CD4-positive, alpha-beta T cell treated with Interleukin-12 subunit alpha and Interleukin-12 subunit beta, for 1 hour (primary cell): Measurements from ENCODE around the gene ZDHHC22.
A peak's percentile ranks its signal among the peaks of the same experiment; 100 is the strongest.

ENCODE experiments used
- DNase-seq: peaks from one replicate; pipeline ENCODE4 v3.0.0-alpha.2; 2020

The ZDHHC22 gene

DNA sequence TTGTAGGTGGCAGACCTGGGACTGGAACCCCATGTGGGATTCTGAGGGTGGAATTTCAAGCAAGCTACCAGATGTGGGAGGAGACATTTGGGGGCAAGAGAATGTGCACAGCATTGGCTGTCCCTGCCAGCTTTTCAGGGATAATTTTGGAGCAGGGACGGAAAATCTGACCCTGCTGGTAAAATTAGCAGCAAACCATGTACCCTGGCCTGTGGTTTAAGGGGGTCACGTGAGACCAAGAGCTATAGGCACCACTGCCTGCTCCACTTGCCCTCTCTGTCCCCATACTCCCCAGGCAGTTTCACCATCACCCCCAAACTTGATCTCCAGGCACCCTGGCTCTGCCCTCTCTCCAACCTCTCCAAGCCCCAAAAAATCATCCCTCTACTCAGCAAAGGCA is 13.5 kb upstream of the ZDHHC22 start:
- DNase-seq, result no peak

DNA sequence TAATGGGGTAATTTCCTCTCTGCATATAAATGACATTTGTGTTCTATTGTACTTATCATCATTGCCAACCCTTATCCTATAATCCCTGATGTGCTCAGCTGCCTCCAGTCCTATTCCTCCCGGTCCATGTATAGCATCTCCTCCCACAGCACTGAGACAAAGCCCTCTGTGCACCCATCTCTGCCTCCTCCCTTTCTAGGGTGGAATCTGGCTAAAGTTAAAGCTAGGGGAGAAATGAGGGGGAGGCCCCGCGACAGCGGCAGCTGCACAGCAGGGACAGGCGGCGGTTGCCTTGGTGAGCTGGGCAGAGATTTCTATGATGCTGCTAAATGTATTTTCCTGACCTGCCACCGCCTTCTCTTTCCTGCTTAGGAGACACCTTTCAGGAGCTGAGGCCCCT is 12.8 kb upstream of the ZDHHC22 start:
- no peak for DNase-seq

DNA sequence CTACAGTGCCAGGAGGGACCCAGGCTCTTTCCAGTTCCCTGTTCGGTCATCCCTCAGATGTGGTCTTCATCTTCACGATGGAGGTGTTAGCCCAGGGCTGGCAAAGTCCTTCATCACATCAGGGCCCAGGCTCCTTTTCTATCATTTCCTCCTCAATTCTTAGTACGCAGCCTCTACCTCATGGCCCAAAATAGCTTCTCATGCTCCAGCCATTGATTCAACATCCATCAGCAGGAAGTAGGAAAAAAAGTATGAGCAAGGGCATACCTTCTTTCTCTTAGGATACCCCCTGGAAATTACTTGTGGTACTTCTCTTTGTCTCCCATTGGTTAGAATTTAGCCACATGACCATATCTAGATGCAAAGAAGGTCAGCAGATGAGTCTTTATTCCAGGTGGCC is 12.2 kb upstream of the ZDHHC22 start:
- DNase-seq, result no peak

- peak; percentile 9 for DNase-seq
Observed at GRCh38 chr14:77151918-77152588, 10.5 kb upstream of the ZDHHC22 start.

GRCh38 chr14:77151245-77151644 is 9.7 kb upstream of the ZDHHC22 start:
- DNase-seq, result no peak

DNA sequence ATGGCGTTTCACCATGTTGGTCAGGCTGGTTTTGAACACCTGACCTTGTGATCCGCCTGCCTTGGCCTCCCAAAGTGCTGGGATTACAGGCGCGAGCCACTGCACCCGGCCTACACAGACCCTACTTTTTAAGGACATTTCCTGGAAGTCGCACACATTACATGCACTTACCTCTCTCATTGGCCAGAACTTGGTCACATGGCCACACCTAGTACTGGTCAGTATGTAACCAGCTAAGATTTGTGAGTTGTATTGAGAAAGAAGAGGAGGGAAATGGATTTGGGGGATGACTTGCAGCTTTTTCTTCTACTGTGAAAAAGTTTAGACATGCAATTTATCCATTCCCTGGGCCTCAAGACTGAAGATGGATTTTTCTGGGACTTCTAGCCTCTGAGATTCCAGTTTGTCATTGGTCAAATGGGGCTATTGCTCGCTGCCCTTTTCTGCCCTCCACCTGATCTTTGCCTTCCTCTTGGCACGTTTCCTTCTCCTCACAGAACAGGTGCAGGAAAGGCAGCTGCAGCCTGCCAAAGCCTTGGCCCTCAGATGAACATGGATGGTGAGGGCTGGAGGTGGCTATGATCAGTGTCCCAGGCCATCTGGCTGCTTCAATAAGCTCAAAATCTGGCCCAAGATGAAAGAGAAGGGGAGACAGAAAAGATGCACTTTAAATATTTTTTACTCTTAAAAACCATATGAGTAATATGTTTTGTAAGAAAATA is 7.1 kb upstream of the ZDHHC22 start:
- no peak for DNase-seq

DNA sequence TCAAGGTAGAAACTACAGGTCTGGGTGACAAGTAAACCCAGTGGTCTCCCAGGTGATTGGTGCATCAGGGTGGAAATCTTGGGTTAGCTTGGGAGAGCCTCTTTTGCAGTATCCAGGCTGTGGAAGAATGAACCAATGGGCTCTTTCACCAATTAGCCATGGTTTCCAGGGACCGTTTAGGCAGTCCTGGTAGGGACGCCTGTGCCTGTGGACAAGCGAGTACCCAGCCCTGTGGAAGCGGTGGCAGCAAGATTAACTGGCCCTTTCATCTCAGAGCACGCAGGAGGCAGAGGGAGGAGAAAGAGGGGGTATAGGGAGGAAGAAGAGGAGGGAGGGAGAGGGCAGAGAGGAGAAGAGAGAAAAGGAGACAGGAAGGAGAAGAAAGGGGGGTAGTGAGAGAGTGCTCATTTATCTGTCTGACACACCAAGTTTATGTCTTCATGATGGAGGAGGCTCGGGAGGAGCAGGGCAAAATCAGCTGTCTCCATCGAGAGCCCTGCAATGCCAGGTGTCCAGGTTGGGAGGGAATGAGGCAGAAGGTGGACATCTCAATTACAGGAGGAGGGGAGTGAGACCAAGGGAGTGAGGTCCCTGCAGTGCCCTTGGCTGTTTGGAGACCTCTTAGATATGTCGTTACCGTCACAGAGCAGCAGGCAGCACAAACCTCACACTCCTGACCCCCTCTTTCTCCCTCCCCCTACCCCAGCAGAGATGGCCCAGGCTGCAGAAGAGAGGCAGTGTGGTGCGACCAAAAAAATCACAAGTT is 4.6 kb upstream of the ZDHHC22 start:
- no peak for DNase-seq

GRCh38 chr14:77144412-77145115 is 3.0 kb upstream of the ZDHHC22 start:
- DNase-seq, result no peak

GRCh38 chr14:77143071-77143470 is 1.5 kb upstream of the ZDHHC22 start:
- no peak for DNase-seq

DNA sequence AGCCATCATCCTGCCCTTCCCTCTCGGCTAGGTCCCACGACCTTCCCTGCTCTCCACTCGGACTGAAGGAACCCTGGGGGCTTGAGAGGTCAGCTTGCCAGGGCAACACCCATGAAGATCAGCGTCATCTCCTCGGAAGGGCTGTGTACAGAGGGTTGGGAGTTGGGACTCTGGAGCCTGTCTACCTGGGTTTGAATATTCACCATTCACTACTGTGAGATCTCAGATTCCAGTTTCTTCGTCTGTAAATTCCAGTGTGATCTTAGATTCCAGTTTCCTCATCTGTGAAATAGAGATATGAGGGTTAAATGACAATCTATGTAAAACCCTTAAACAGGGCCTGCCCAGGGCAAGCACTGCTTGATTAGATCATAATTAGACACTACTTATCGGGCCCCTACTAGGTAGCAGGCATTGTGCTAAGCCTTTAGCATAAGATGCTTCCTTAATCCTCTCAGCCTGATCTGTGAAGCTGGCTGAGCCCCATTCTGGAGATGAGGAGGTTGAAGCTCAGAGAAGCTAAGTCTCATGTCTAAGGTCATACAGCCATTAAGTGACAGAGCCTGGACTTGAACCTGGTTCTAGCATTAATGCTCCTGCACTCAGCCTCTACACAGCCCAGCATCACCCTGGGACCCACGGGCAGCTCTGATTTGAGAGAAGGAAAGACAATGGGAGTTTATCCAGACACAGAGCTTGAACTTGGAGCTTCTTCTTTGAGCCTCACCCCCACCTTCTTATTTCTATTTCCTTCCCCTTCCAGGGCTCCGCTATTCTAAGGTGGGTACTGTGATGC is 612 bp upstream of the ZDHHC22 start:
- DNase-seq, result no peak

- no peak for DNase-seq
Observed at GRCh38 chr14:77140359-77141213, 1.0 kb downstream of the ZDHHC22 start.

GRCh38 chr14:77139540-77140358 is 1.8 kb downstream of the ZDHHC22 start:
- DNase-seq, result no peak

- no peak for DNase-seq
Observed at GRCh38 chr14:77139022-77139421, 2.6 kb downstream of the ZDHHC22 start.

GRCh38 chr14:77133720-77134338 is 7.8 kb downstream of the ZDHHC22 start:
- peak; percentile 40 for DNase-seq

DNA sequence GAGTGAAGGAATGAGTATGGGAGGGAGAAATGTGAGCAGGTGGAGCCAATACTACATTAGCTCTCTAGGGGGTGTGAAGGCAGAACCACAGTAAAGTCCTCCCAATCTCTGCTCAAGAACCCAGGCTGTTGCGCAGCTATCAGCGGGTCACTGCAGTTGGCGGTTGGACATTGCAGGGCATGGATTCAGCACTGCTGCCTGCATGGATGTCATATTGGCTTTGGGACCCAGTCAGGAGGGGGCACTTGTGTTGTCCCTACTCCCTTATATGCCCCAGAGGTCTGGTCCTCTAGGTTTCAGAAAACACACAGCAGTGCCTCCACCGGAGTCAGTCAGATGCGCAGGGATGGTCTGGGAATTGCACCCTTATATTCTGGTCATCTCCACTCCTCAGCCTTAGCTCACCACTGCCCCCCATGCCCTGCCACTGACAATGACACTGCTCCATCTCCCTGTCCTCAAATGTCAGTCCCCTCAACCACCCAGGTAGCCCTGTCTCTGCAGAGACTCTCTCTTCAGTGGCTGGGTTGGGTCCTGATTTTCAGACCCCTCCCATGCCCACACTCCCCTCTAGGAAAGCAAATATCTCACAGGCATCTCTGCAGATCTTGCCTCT is 9.6 kb downstream of the ZDHHC22 start:
- no peak for DNase-seq

GRCh38 chr14:77131206-77131605 is 10.4 kb downstream of the ZDHHC22 start:
- DNase-seq, result no peak

GRCh38 chr14:77130386-77130785 is 11.2 kb downstream of the ZDHHC22 start:
- no peak for DNase-seq

- DNase-seq, result no peak
Observed at GRCh38 chr14:77128414-77128891, 13.1 kb downstream of the ZDHHC22 start.

DNA sequence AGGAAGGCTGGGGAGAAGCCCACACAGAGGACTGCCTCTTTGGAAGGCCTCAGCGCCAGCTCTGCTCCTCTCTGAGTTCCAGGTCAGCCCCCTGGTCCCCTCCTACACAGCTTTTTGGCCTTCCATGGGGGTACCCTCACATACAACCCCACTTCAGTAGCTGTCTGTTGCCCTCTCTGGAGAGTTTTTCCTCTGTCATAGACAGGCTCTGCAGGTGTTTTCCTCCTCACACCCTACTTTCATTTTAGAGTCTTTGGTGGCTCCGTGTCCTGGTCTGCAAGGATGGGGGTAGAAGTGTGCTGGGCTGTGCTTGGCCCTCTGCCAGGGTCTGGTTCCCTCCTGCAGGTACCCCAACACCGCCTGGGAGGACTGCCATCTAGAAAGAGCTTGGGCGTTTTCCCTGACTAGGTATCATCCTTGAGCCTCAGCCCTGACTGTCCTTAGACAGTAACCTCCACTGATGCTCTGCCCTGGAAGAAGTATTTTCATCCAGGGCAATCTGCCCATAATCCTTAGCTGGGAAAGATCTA is 15.1 kb downstream of the ZDHHC22 start:
- no peak for DNase-seq
